WTC11 (cell line): ENCODE measurements around the gene SCNN1A. TPM values are rescaled to one million over a fixed set of nuclear protein-coding genes. Genes with fewer than 3 reads are reported as not detected.

Experiments
- ATAC-seq: fragments of 200-7000 bp; cut with Tn5 transposase; 2 replicates; pipeline ENCODE4 v1.10.0; 2021; ENCODE audit warnings: mild to moderate bottlenecking, moderate library complexity
- CTCF ChIA-PET: fragments of 300-600 bp; sonication (Branson Sonifier 250); formaldehyde crosslinking; loops from one replicate; lab custom pipeline; 2021; ENCODE audit warnings: antibody characterized with exemption; lab: Charles Lee
- POLR2A ChIA-PET: fragments of 350-600 bp; sonication (Branson Sonifier 250); formaldehyde crosslinking; loops from one replicate; lab custom pipeline; 2021; ENCODE audit warnings: antibody characterized with exemption; lab: Charles Lee
- DNase-seq: peaks from one replicate; pipeline ENCODE4 v3.0.0; 2021; ENCODE audit warnings: low spot score
- H3K27ac Mint-ChIP-seq: 2 replicates; pipeline ENCODE4 v1.8.0; 2021; ENCODE audit warnings: mixed read lengths
- H3K27me3 Mint-ChIP-seq: 2 replicates; pipeline ENCODE4 v1.8.0; 2021; ENCODE audit warnings: low read depth, mild to moderate bottlenecking, moderate library complexity, mixed read lengths
- H3K36me3 Mint-ChIP-seq: 2 replicates; pipeline ENCODE4 v1.8.0; 2021; ENCODE audit warnings: mixed read lengths
- H3K4me1 Mint-ChIP-seq: 2 replicates; pipeline ENCODE4 v1.8.0; 2022; ENCODE audit warnings: mixed read lengths
- H3K4me3 Mint-ChIP-seq: 2 replicates; pipeline ENCODE4 v1.8.0; 2021; ENCODE audit warnings: mild to moderate bottlenecking, moderate library complexity, mixed read lengths
- H3K9me3 Mint-ChIP-seq: 2 replicates; pipeline ENCODE4 v1.8.0; 2021; ENCODE audit warnings: mixed read lengths
- CBFB ChIP-seq: sonication (generic); formaldehyde crosslinking; IDR thresholded peaks from 2 replicates; pipeline ENCODE4 v1.8.1; 2022; ENCODE audit warnings: mild to moderate bottlenecking, low read depth, missing genetic modification reagents
- FOXK1 ChIP-seq: sonication (generic); formaldehyde crosslinking; IDR thresholded peaks from 2 replicates; pipeline ENCODE4 v1.8.0; 2022; ENCODE audit warnings: mild to moderate bottlenecking, moderate library complexity, missing genetic modification reagents
- GABPB1 ChIP-seq: sonication (generic); formaldehyde crosslinking; IDR thresholded peaks from 2 replicates; pipeline ENCODE4 v1.8.1; 2023; ENCODE audit warnings: mild to moderate bottlenecking, missing genetic modification reagents
- GRHL2 ChIP-seq: fragments of 250-450 bp; sonication (Bioruptor Pico); IDR thresholded peaks from 2 replicates; pipeline ENCODE4 v1.8.0; 2022; ENCODE audit warnings: mild to moderate bottlenecking, moderate library complexity; ENCODE audit not compliant: insufficient replicate concordance, severe bottlenecking
- JAZF1 ChIP-seq: fragments of 250-450 bp; sonication (Bioruptor Pico); IDR thresholded peaks from 2 replicates; pipeline ENCODE4 v1.9.0; 2021; ENCODE audit warnings: moderate library complexity, mild to moderate bottlenecking, inconsistent platforms
- MXD4 ChIP-seq: fragments of 250-450 bp; sonication (Bioruptor Pico); IDR thresholded peaks from 2 replicates; pipeline ENCODE4 v1.8.0; 2021; ENCODE audit warnings: mild to moderate bottlenecking, moderate library complexity, borderline replicate concordance
- NFATC4 ChIP-seq: fragments of 250-450 bp; sonication (Bioruptor Pico); IDR thresholded peaks from 2 replicates; pipeline ENCODE4 v1.9.0; 2021; ENCODE audit warnings: mild to moderate bottlenecking
- NR3C1 ChIP-seq: sonication (generic); formaldehyde crosslinking; conservative IDR thresholded peaks from 2 replicates; pipeline ENCODE4 v1.8.1; 2023; ENCODE audit warnings: low read depth, mild to moderate bottlenecking, missing genetic modification reagents
- SMAD4 ChIP-seq: sonication (generic); formaldehyde crosslinking; IDR thresholded peaks from 2 replicates; pipeline ENCODE4 v1.8.0; 2022; ENCODE audit warnings: mild to moderate bottlenecking, missing genetic modification reagents
- ZNF423 ChIP-seq: fragments of 250-450 bp; sonication (Bioruptor Pico); IDR thresholded peaks from 2 replicates; pipeline ENCODE4 v2.1.2; 2022; ENCODE audit warnings: mild to moderate bottlenecking, moderate library complexity
- ZNF512 ChIP-seq: sonication (generic); formaldehyde crosslinking; IDR thresholded peaks from 2 replicates; pipeline ENCODE4 v1.8.1; 2022; ENCODE audit warnings: missing genetic modification reagents, borderline replicate concordance
- ZNF532 ChIP-seq: fragments of 250-450 bp; sonication (Bioruptor Pico); IDR thresholded peaks from 2 replicates; pipeline ENCODE4 v1.9.0; 2021; ENCODE audit warnings: mild to moderate bottlenecking, borderline replicate concordance
- total RNA-seq: library from RNA; stranded (reverse); gene quantifications from 3 replicates; pipeline ENCODE4 v1.2.3, GENCODE V29; 2021
- TF ChIP-seq, protein P1 (sequence below): sonication (generic); formaldehyde crosslinking; IDR thresholded peaks from 2 replicates; pipeline ENCODE4 v1.8.0; 2022; ENCODE audit warnings: missing genetic modification reagents
- TF ChIP-seq, protein P2 (sequence below): sonication (generic); formaldehyde crosslinking; conservative IDR thresholded peaks from 2 replicates; pipeline ENCODE4 v1.8.1; 2022; ENCODE audit warnings: mild to moderate bottlenecking, missing genetic modification reagents
- TF ChIP-seq, protein P3 (sequence below): sonication (generic); formaldehyde crosslinking; IDR thresholded peaks from 2 replicates; pipeline ENCODE4 v1.8.1; 2022; ENCODE audit warnings: mild to moderate bottlenecking, missing genetic modification reagents, moderate library complexity, borderline replicate concordance
- TF ChIP-seq, protein P4 (sequence below): sonication (generic); formaldehyde crosslinking; IDR thresholded peaks from 2 replicates; pipeline ENCODE4 v1.8.1; 2023; ENCODE audit warnings: mild to moderate bottlenecking, missing genetic modification reagents
- TF ChIP-seq, protein P5 (sequence below): fragments of 250-450 bp; sonication (Bioruptor Pico); IDR thresholded peaks from 2 replicates; pipeline ENCODE4 v1.8.0; 2021; ENCODE audit warnings: mild to moderate bottlenecking
- TF ChIP-seq, protein P6 (sequence below): sonication (generic); formaldehyde crosslinking; IDR thresholded peaks from 2 replicates; pipeline ENCODE4 v1.8.1; 2023; ENCODE audit warnings: mild to moderate bottlenecking, missing genetic modification reagents, moderate library complexity

SCNN1A gene
- total RNA-seq, 1 experiment from 2014 or later, result 100 TPM

DNA sequence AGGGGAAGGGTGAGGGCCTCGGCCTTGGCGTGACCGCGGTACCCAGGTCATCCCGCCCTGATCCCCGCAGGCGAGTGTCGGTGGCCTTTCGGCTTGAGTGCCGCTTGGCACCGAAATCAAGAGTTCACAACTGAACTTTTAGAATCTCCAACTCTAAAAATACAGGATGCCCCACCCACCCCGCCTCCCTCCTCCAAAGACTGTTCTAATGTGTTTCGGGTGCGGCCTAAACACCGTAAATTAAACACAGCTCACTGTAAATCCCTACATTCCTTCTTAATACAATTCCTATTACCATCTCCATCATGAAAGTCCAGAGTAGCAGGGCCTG, 11.4 kb downstream of the SCNN1A start (continued):
- no peak for TF ChIP-seq JAZF1 (CRISPR knock-in tag)
- TF ChIP-seq ZNF423 (CRISPR knock-in tag), result no peak
- TF ChIP-seq ZNF532 (CRISPR knock-in tag), result no peak
- TF ChIP-seq ZNF512 (CRISPR knock-in tag), result no peak
- TF ChIP-seq, protein P1, sequence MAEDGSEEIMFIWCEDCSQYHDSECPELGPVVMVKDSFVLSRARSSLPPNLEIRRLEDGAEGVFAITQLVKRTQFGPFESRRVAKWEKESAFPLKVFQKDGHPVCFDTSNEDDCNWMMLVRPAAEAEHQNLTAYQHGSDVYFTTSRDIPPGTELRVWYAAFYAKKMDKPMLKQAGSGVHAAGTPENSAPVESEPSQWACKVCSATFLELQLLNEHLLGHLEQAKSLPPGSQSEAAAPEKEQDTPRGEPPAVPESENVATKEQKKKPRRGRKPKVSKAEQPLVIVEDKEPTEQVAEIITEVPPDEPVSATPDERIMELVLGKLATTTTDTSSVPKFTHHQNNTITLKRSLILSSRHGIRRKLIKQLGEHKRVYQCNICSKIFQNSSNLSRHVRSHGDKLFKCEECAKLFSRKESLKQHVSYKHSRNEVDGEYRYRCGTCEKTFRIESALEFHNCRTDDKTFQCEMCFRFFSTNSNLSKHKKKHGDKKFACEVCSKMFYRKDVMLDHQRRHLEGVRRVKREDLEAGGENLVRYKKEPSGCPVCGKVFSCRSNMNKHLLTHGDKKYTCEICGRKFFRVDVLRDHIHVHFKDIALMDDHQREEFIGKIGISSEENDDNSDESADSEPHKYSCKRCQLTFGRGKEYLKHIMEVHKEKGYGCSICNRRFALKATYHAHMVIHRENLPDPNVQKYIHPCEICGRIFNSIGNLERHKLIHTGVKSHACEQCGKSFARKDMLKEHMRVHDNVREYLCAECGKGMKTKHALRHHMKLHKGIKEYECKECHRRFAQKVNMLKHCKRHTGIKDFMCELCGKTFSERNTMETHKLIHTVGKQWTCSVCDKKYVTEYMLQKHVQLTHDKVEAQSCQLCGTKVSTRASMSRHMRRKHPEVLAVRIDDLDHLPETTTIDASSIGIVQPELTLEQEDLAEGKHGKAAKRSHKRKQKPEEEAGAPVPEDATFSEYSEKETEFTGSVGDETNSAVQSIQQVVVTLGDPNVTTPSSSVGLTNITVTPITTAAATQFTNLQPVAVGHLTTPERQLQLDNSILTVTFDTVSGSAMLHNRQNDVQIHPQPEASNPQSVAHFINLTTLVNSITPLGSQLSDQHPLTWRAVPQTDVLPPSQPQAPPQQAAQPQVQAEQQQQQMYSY, result no peak
- TF ChIP-seq, protein P2, sequence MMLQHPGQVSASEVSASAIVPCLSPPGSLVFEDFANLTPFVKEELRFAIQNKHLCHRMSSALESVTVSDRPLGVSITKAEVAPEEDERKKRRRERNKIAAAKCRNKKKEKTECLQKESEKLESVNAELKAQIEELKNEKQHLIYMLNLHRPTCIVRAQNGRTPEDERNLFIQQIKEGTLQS, result no peak
- TF ChIP-seq, protein P3, sequence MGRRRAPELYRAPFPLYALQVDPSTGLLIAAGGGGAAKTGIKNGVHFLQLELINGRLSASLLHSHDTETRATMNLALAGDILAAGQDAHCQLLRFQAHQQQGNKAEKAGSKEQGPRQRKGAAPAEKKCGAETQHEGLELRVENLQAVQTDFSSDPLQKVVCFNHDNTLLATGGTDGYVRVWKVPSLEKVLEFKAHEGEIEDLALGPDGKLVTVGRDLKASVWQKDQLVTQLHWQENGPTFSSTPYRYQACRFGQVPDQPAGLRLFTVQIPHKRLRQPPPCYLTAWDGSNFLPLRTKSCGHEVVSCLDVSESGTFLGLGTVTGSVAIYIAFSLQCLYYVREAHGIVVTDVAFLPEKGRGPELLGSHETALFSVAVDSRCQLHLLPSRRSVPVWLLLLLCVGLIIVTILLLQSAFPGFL, result no peak

- H3K4me3 Mint-ChIP-seq, result peak overlapping the region; percentile 50
- TF ChIP-seq, protein P4, sequence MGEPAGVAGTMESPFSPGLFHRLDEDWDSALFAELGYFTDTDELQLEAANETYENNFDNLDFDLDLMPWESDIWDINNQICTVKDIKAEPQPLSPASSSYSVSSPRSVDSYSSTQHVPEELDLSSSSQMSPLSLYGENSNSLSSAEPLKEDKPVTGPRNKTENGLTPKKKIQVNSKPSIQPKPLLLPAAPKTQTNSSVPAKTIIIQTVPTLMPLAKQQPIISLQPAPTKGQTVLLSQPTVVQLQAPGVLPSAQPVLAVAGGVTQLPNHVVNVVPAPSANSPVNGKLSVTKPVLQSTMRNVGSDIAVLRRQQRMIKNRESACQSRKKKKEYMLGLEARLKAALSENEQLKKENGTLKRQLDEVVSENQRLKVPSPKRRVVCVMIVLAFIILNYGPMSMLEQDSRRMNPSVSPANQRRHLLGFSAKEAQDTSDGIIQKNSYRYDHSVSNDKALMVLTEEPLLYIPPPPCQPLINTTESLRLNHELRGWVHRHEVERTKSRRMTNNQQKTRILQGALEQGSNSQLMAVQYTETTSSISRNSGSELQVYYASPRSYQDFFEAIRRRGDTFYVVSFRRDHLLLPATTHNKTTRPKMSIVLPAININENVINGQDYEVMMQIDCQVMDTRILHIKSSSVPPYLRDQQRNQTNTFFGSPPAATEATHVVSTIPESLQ, result no peak
- TF ChIP-seq SMAD4 (CRISPR knock-in tag) (no peak), FOXK1 (CRISPR knock-in tag) (0 out of 2 replicates have a peak, but pooled peaks have one; percentile 32), NR3C1 (CRISPR knock-in tag) (no peak), GABPB1 (CRISPR knock-in tag) (peak; percentile 40), GRHL2 (CRISPR knock-in tag) (no peak), MXD4 (CRISPR knock-in tag) (no peak), CBFB (CRISPR knock-in tag) (no peak), NFATC4 (CRISPR knock-in tag) (no peak)
- TF ChIP-seq, protein P5, sequence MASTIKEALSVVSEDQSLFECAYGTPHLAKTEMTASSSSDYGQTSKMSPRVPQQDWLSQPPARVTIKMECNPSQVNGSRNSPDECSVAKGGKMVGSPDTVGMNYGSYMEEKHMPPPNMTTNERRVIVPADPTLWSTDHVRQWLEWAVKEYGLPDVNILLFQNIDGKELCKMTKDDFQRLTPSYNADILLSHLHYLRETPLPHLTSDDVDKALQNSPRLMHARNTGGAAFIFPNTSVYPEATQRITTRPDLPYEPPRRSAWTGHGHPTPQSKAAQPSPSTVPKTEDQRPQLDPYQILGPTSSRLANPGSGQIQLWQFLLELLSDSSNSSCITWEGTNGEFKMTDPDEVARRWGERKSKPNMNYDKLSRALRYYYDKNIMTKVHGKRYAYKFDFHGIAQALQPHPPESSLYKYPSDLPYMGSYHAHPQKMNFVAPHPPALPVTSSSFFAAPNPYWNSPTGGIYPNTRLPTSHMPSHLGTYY, result no peak
- TF ChIP-seq, protein P6, sequence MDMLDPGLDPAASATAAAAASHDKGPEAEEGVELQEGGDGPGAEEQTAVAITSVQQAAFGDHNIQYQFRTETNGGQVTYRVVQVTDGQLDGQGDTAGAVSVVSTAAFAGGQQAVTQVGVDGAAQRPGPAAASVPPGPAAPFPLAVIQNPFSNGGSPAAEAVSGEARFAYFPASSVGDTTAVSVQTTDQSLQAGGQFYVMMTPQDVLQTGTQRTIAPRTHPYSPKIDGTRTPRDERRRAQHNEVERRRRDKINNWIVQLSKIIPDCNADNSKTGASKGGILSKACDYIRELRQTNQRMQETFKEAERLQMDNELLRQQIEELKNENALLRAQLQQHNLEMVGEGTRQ (CRISPR knock-in tag), result no peak
Observed at GRCh38 chr12:6363330-6364043, 11.9 kb downstream of the SCNN1A start.

More at GRCh38 chr12:6363330-6364043, 11.9 kb downstream of the SCNN1A start:
- no peak overlapping the region; the same call in 1 of the 2 replicates for H3K27ac Mint-ChIP-seq
- H3K9me3 Mint-ChIP-seq, result no peaks in the 10 kb centered on the region
- CTCF ChIA-PET, result interaction anchor here (0.6 to 3.2 kb wide), 13 partner anchors 8 to 257 kb away, joined by 3 to 21 read pairs (median 5); partner anchors contain the start of genes LTBR, SCNN1A and VAMP1
- peaks cover 27% of the 10 kb centered on the region for H3K4me1 Mint-ChIP-seq
- H3K27me3 Mint-ChIP-seq, result no peaks in the 10 kb centered on the region
- DNase-seq (peak; percentile 66), ATAC-seq (peak; percentile 76)
- H3K36me3 Mint-ChIP-seq, result peaks cover 46% of the 10 kb centered on the region
- POLR2A ChIA-PET, result interaction anchor here (0.6 to 1.9 kb wide), 8 partner anchors 9 to 107 kb away, joined by 3 to 21 read pairs (median 4); partner anchors contain the start of genes SCNN1A and VAMP1
